ENCODE results near the gene RAB11A. TPM values are rescaled to one million over a fixed set of nuclear protein-coding genes. Genes with fewer than 3 reads are reported as not detected.

RAB11A gene
- total and polyA plus RNA-seq, 3 experiments from 2014 or later = 158 to 194 (median 159) TPM

DNA sequence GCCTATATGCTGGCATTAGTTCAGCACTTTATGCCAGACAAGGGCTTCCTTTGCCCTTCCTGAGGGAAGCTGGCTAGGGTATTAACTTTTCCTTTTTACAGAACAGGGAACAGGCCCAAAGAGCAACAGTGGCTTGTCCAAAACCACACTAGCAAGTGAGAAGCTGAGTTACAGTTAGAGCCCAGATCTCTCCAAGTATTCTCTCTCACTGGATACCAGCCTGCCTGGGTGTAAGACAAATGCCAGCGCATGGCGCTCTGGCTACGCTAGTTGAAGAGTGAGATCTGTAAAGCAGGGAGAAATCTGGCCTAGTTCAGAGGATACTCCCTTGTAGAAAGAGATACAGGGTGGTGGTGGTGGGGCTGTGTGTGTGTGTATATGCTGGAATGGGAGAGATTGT is 38.4 kb downstream of the RAB11A start:
- Mint-ChIP-seq H3K27me3 (peaks cover 0 to 1% of the 10 kb centered on the region in 2 donors), H3K27ac (peak overlapping the region in 1 of 8 donors; percentile 38), H3K36me3 (peaks cover 0 to 65% (median 12%) of the 10 kb centered on the region in 3 donors), H3K4me1 (no peaks in the 10 kb centered on the region), H3K9me3 (no peaks in the 10 kb centered on the region), H3K4me3 (no peak overlapping the region)
- CTCF ChIA-PET = no interaction called here
- Histone ChIP-seq H3K4me1 (ENCODE audit: insufficient read depth, low read length) (no peaks in the 10 kb centered on the region), H3K27ac (ENCODE audit: low read depth, low read length) (no peak overlapping the region), H3K9me3 (ENCODE audit: low read length) (no peaks in the 10 kb centered on the region), H3K4me3 (ENCODE audit: low read length) (no peak overlapping the region), H3K27me3 (ENCODE audit: insufficient read depth, low read length, poor library complexity, severe bottlenecking) (no peaks in the 10 kb centered on the region), H3K36me3 (ENCODE audit: insufficient read depth, low read length) (peaks cover 10% of the 10 kb centered on the region)
- POLR2A ChIA-PET = no interaction called here
- no peak for DNase-seq

GRCh38 chr15:65908876-65909275 is 39.6 kb downstream of the RAB11A start:
- H3K36me3 ChIP-seq (ENCODE audit: insufficient read depth, low read length) = peaks cover 10% of the 10 kb centered on the region
- H3K9me3 ChIP-seq (ENCODE audit: low read length) = no peaks in the 10 kb centered on the region
- H3K4me1 ChIP-seq (ENCODE audit: insufficient read depth, low read length) = no peaks in the 10 kb centered on the region
- no peaks in the 10 kb centered on the region for H3K27me3 ChIP-seq (ENCODE audit: insufficient read depth, low read length, poor library complexity, severe bottlenecking)
- no peak overlapping the region for H3K27ac ChIP-seq (ENCODE audit: low read depth, low read length)
- Mint-ChIP-seq H3K4me1 (no peaks in the 10 kb centered on the region), H3K9me3 (no peaks in the 10 kb centered on the region), H3K36me3 (peaks cover 0 to 54% (median 9%) of the 10 kb centered on the region in 3 donors), H3K27me3 (peaks cover 0 to 1% of the 10 kb centered on the region in 2 donors), H3K27ac (peak overlapping the region in 1 of 8 donors; percentile 36), H3K4me3 (no peak overlapping the region)
- no peak overlapping the region for H3K4me3 ChIP-seq (ENCODE audit: low read length)
- ChIA-PET POLR2A (no interaction called here), CTCF (no interaction called here)
- no peak for DNase-seq

- H3K36me3 ChIP-seq (ENCODE audit: insufficient read depth, low read length) = peaks cover 10% of the 10 kb centered on the region
- H3K27me3 Mint-ChIP-seq = peaks cover 0 to 1% of the 10 kb centered on the region in 2 donors
- H3K4me3 ChIP-seq (ENCODE audit: low read length) = no peak overlapping the region
- H3K36me3 Mint-ChIP-seq = peaks cover 0 to 49% (median 9%) of the 10 kb centered on the region in 3 donors
- H3K4me1 ChIP-seq (ENCODE audit: insufficient read depth, low read length) = no peaks in the 10 kb centered on the region
- ChIA-PET CTCF (no interaction called here), POLR2A (no interaction called here)
- no peak overlapping the region for H3K27ac ChIP-seq (ENCODE audit: low read depth, low read length)
- H3K9me3 Mint-ChIP-seq = no peaks in the 10 kb centered on the region
- H3K9me3 ChIP-seq (ENCODE audit: low read length) = no peaks in the 10 kb centered on the region
- no peaks in the 10 kb centered on the region for H3K4me1 Mint-ChIP-seq
- no peaks in the 10 kb centered on the region for H3K27me3 ChIP-seq (ENCODE audit: insufficient read depth, low read length, poor library complexity, severe bottlenecking)
- H3K4me3 Mint-ChIP-seq = no peak overlapping the region
- no peak for DNase-seq
- H3K27ac Mint-ChIP-seq = no peak overlapping the region
Measured at GRCh38 chr15:65909831-65910230, 40.5 kb downstream of the RAB11A start.

DNA sequence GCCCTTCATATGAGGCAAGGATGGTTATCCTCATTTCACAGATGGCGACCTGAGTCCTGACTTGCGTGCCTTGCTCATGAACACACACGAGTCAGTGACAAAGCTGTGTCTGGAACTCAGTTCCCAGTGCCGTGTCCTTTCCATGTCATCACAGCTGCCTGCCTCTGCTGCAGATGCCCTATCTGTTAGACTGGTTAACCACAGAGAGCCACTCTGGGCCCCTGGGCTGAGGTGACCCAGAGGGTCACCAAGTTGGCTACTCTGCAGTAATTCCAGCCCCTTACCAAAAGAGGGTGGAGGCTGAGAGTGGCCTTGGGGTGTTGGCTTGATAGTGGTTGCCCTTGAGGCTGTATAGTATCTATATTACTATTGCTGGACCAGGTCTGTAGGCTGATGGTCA is 41.0 kb downstream of the RAB11A start:
- Histone ChIP-seq H3K27ac (ENCODE audit: low read depth, low read length) (no peak overlapping the region), H3K27me3 (ENCODE audit: insufficient read depth, low read length, poor library complexity, severe bottlenecking) (no peaks in the 10 kb centered on the region), H3K4me3 (ENCODE audit: low read length) (no peak overlapping the region), H3K36me3 (ENCODE audit: insufficient read depth, low read length) (peaks cover 10% of the 10 kb centered on the region), H3K9me3 (ENCODE audit: low read length) (no peaks in the 10 kb centered on the region), H3K4me1 (ENCODE audit: insufficient read depth, low read length) (no peaks in the 10 kb centered on the region)
- H3K36me3 Mint-ChIP-seq = peaks cover 0 to 44% (median 9%) of the 10 kb centered on the region in 3 donors
- DNase-seq = no peak
- POLR2A ChIA-PET = no interaction called here
- H3K4me1 Mint-ChIP-seq = no peaks in the 10 kb centered on the region
- no peaks in the 10 kb centered on the region for H3K9me3 Mint-ChIP-seq
- no peak overlapping the region for H3K27ac Mint-ChIP-seq
- CTCF ChIA-PET = no interaction called here
- peaks cover 0 to 1% of the 10 kb centered on the region in 2 donors for H3K27me3 Mint-ChIP-seq
- no peak overlapping the region for H3K4me3 Mint-ChIP-seq

- DNase-seq = no peak
- no peak overlapping the region for H3K4me3 ChIP-seq (ENCODE audit: low read length)
- no peaks in the 10 kb centered on the region for H3K36me3 ChIP-seq (ENCODE audit: insufficient read depth, low read length)
- Mint-ChIP-seq H3K4me3 (no peak overlapping the region), H3K27me3 (peaks cover 0 to 1% of the 10 kb centered on the region in 2 donors), H3K4me1 (peaks cover 0 to 11% (median 4%) of the 10 kb centered on the region in 3 donors), H3K36me3 (peaks cover 0 to 27% (median 2%) of the 10 kb centered on the region in 3 donors), H3K27ac (peak overlapping the region in 1 of 8 donors; percentile 9), H3K9me3 (no peaks in the 10 kb centered on the region)
- H3K27ac ChIP-seq (ENCODE audit: low read depth, low read length) = no peak overlapping the region
- ChIA-PET POLR2A (no interaction called here), CTCF (interaction anchor here (1.1 kb wide), 1 partner anchor 9 kb away, joined by 3 read pairs; no protein-coding TSS in a partner anchor)
- H3K27me3 ChIP-seq (ENCODE audit: insufficient read depth, low read length, poor library complexity, severe bottlenecking) = no peaks in the 10 kb centered on the region
- H3K4me1 ChIP-seq (ENCODE audit: insufficient read depth, low read length) = no peaks in the 10 kb centered on the region
- H3K9me3 ChIP-seq (ENCODE audit: low read length) = no peaks in the 10 kb centered on the region
Measured at GRCh38 chr15:65912235-65912634, 42.9 kb downstream of the RAB11A start.

GRCh38 chr15:65913631-65914199 is 44.4 kb downstream of the RAB11A start:
- H3K27me3 Mint-ChIP-seq = no peaks in the 10 kb centered on the region
- Histone ChIP-seq H3K4me1 (ENCODE audit: insufficient read depth, low read length) (no peaks in the 10 kb centered on the region), H3K9me3 (ENCODE audit: low read length) (no peaks in the 10 kb centered on the region), H3K36me3 (ENCODE audit: insufficient read depth, low read length) (no peaks in the 10 kb centered on the region), H3K27me3 (ENCODE audit: insufficient read depth, low read length, poor library complexity, severe bottlenecking) (no peaks in the 10 kb centered on the region), H3K4me3 (ENCODE audit: low read length) (no peak overlapping the region), H3K27ac (ENCODE audit: low read depth, low read length) (no peak overlapping the region)
- CTCF ChIA-PET = no interaction called here
- POLR2A ChIA-PET = no interaction called here
- H3K36me3 Mint-ChIP-seq = peaks cover 0 to 24% (median 2%) of the 10 kb centered on the region in 3 donors
- H3K27ac Mint-ChIP-seq = peak overlapping the region in 1 of 8 donors; percentile 21
- no peaks in the 10 kb centered on the region for H3K9me3 Mint-ChIP-seq
- DNase-seq = no peak
- no peak overlapping the region for H3K4me3 Mint-ChIP-seq
- H3K4me1 Mint-ChIP-seq = peaks cover 0 to 15% (median 8%) of the 10 kb centered on the region in 3 donors

GRCh38 chr15:65914386-65914785 is 45.1 kb downstream of the RAB11A start:
- H3K36me3 Mint-ChIP-seq = peaks cover 0 to 22% (median 2%) of the 10 kb centered on the region in 3 donors
- ChIA-PET CTCF (no interaction called here), POLR2A (no interaction called here)
- H3K9me3 Mint-ChIP-seq = no peaks in the 10 kb centered on the region
- no peak for DNase-seq
- Histone ChIP-seq H3K9me3 (ENCODE audit: low read length) (no peaks in the 10 kb centered on the region), H3K27me3 (ENCODE audit: insufficient read depth, low read length, poor library complexity, severe bottlenecking) (no peaks in the 10 kb centered on the region), H3K4me3 (ENCODE audit: low read length) (no peak overlapping the region), H3K36me3 (ENCODE audit: insufficient read depth, low read length) (no peaks in the 10 kb centered on the region), H3K4me1 (ENCODE audit: insufficient read depth, low read length) (no peaks in the 10 kb centered on the region), H3K27ac (ENCODE audit: low read depth, low read length) (no peak overlapping the region)
- H3K27me3 Mint-ChIP-seq = no peaks in the 10 kb centered on the region
- H3K27ac Mint-ChIP-seq = peak overlapping the region in 1 of 8 donors; percentile 33
- peaks cover 0 to 15% (median 8%) of the 10 kb centered on the region in 3 donors for H3K4me1 Mint-ChIP-seq
- no peak overlapping the region for H3K4me3 Mint-ChIP-seq

DNA sequence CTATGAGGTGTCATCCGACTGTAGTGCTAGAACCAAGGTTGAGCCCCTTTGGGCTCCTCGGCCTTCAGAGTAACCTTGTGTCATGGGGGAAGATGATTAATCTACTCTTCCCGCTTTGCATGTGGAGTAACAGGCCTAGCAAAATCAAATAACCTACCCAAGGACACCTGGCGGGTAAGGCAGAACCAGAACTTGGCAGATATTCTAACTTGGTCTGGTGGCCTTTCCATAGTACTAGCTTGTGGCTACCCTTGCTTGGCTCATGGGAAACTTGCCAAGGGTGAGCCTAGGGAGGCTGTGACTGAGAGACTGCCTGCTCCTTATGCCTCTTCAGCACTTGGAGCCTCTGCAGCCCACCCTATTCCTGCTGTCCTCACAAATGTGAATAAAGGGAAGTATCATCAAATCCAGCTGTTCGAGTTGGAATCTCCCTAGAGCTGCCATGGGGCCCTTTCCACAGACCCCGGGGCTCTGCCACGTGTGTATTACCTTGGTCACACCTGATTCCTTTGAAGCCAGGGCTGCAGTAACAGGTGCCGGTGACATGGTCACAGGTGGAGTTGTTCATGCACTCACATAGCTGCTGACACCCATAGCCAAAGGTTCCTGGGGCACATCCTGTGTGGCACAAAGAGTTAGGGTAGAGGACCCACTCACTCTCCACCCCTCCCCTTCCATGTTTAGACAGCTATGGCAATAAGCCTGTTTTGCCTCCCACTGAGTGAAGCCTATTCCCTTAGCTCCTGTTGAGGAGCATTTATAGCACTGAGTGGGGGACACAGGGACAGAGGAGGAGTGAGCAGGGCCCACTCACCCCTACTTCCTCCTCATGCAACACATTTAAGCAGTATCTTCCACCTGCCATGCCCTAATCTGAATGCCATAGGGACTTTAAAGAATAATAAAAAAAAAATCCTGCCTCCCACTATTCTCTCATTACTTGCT is 46.0 kb downstream of the RAB11A start:
- Mint-ChIP-seq H3K36me3 (peaks cover 0 to 16% (median 0%) of the 10 kb centered on the region in 3 donors), H3K9me3 (no peaks in the 10 kb centered on the region), H3K4me3 (no peak overlapping the region), H3K27ac (peak overlapping the region in 1 of 8 donors; percentile 33), H3K27me3 (no peaks in the 10 kb centered on the region), H3K4me1 (peaks cover 0 to 15% (median 8%) of the 10 kb centered on the region in 3 donors)
- Histone ChIP-seq H3K27me3 (ENCODE audit: insufficient read depth, low read length, poor library complexity, severe bottlenecking) (no peaks in the 10 kb centered on the region), H3K27ac (ENCODE audit: low read depth, low read length) (no peak overlapping the region), H3K36me3 (ENCODE audit: insufficient read depth, low read length) (no peaks in the 10 kb centered on the region), H3K4me3 (ENCODE audit: low read length) (no peak overlapping the region), H3K9me3 (ENCODE audit: low read length) (no peaks in the 10 kb centered on the region), H3K4me1 (ENCODE audit: insufficient read depth, low read length) (no peaks in the 10 kb centered on the region)
- CTCF ChIA-PET = no interaction called here
- POLR2A ChIA-PET = no interaction called here
- DNase-seq = no peak
